Calu3 (cell line): ENCODE results near the gene TJAP1. TPM values are rescaled to one million over a fixed set of nuclear protein-coding genes. Genes with fewer than 3 reads are reported as not detected.
A peak's percentile ranks its signal among the peaks of the same experiment; 100 is the strongest.

Source experiments
- BruUV-seq: library from RNA; stranded (reverse); fragments of 400-500 nt; replicated peaks from 2 replicates; lab custom pipeline; 2021; lab: Mats Ljungman, UMichigan
- CTCF ChIA-PET: fragments of 300-600 bp; sonication (Branson Sonifier 250); formaldehyde crosslinking; loops from one replicate; lab custom pipeline; 2022; ENCODE audit warnings: antibody characterized with exemption; lab: Charles Lee
- DNase-seq: peaks from one replicate; pipeline ENCODE4 v3.0.0; 2022
- H3K27ac Mint-ChIP-seq: one replicate; pipeline ENCODE4 v1.8.0; 2022; ENCODE audit warnings: mixed read lengths; ENCODE audit not compliant: unreplicated experiment
- H3K27me3 Mint-ChIP-seq: one replicate; pipeline ENCODE4 v1.8.0; 2022; ENCODE audit warnings: mixed read lengths; ENCODE audit not compliant: unreplicated experiment
- H3K36me3 Mint-ChIP-seq: one replicate; pipeline ENCODE4 v1.8.0; 2022; ENCODE audit warnings: mild to moderate bottlenecking, moderate library complexity, mixed read lengths; ENCODE audit not compliant: insufficient read depth, unreplicated experiment
- H3K4me1 Mint-ChIP-seq: one replicate; pipeline ENCODE4 v1.8.0; 2022; ENCODE audit warnings: mild to moderate bottlenecking, low read depth, mixed read lengths; ENCODE audit not compliant: unreplicated experiment
- H3K4me3 Mint-ChIP-seq: one replicate; pipeline ENCODE4 v1.8.0; 2022; ENCODE audit warnings: mild to moderate bottlenecking, low read depth, moderate library complexity, mixed read lengths; ENCODE audit not compliant: unreplicated experiment
- H3K9me3 Mint-ChIP-seq: one replicate; pipeline ENCODE4 v1.8.0; 2022; ENCODE audit warnings: low read depth, mixed read lengths; ENCODE audit not compliant: unreplicated experiment
- CTCF ChIP-seq: fragments of 200-600 bp; IDR thresholded peaks from one replicate; pipeline ENCODE4 v1.8.0; 2022; ENCODE audit warnings: antibody characterized with exemption; ENCODE audit not compliant: unreplicated experiment
- intact Hi-C: fragments of 100-400 bp; cut with micrococcal nuclease; formaldehyde crosslinking; loops from one replicate; pipeline ENCODE4 v1.10.0; 2022; ENCODE audit not compliant: unreplicated experiment
- total RNA-seq: library from RNA; stranded (reverse); gene quantifications from 2 replicates; pipeline ENCODE4 v1.2.3, GENCODE V29; 2022

Gene TJAP1
- total RNA-seq, 1 experiment from 2014 or later = 72.3 TPM

GRCh38 chr6:43508481-43509141 lies 31.2 kb downstream of the TJAP1 start:
- DNase-seq = no peak
- H3K27me3 Mint-ChIP-seq = peaks cover 27% of the 10 kb centered on the region
- peaks cover 63% of the 10 kb centered on the region for H3K36me3 Mint-ChIP-seq
- TF ChIP-seq CTCF = no peak
- no peaks in the 10 kb centered on the region for H3K9me3 Mint-ChIP-seq
- H3K4me1 Mint-ChIP-seq = peaks cover 16% of the 10 kb centered on the region
- intact Hi-C loops = no loop called here
- CTCF ChIA-PET = interaction anchor here (0.7 to 3.4 kb wide), 5 partner anchors 8 to 122 kb away, joined by 3 to 18 read pairs (median 3); partner anchors contain the start of genes POLR1C and YIPF3
- H3K4me3 Mint-ChIP-seq = peak overlapping the region; percentile 73
- no TSS peak for BruUV-seq
- H3K27ac Mint-ChIP-seq = peak overlapping the region; percentile 86

GRCh38 chr6:43509142-43509983 lies 32.0 kb downstream of the TJAP1 start:
- Mint-ChIP-seq H3K27ac (peak overlapping the region; percentile 86), H3K36me3 (peaks cover 61% of the 10 kb centered on the region), H3K9me3 (no peaks in the 10 kb centered on the region), H3K4me3 (peak overlapping the region; percentile 73), H3K27me3 (peaks cover 27% of the 10 kb centered on the region), H3K4me1 (peaks cover 16% of the 10 kb centered on the region)
- DNase-seq = peak; percentile 24
- intact Hi-C loops = no loop called here
- BruUV-seq = no TSS peak
- no peak for TF ChIP-seq CTCF
- CTCF ChIA-PET = interaction anchor here (0.6 to 1.4 kb wide), 5 partner anchors 12 to 436 kb away, joined by 3 to 4 read pairs (median 3); partner anchors contain the start of gene ABCC10

- peaks cover 21% of the 10 kb centered on the region for H3K4me1 Mint-ChIP-seq
- H3K27me3 Mint-ChIP-seq = peaks cover 27% of the 10 kb centered on the region
- no TSS peak for BruUV-seq
- TF ChIP-seq CTCF = no peak
- peak within 1 kb of the TSS; percentile 73 for H3K4me3 Mint-ChIP-seq
- H3K9me3 Mint-ChIP-seq = no peaks in the 10 kb centered on the region
- intact Hi-C loops = no loop called here
- CTCF ChIA-PET = interaction anchor here (1.0 to 1.4 kb wide), 4 partner anchors 13 to 338 kb away, joined by 3 to 4 read pairs (median 3); partner anchors contain the start of gene ABCC10
- peak; percentile 96 for DNase-seq
- H3K36me3 Mint-ChIP-seq = peaks cover 64% of the 10 kb centered on the region
- peak within 1 kb of the TSS; percentile 86 for H3K27ac Mint-ChIP-seq
Observed at GRCh38 chr6:43509984-43510826, 32.8 kb downstream of the TJAP1 start, which contains the start of gene LRRC73. LRRC73 (minus strand) TSS chr6:43510346; CDS start chr6:43509785, 561 bp downstream.

GRCh38 chr6:43510827-43511163 lies 33.4 kb downstream of the TJAP1 start:
- Mint-ChIP-seq H3K27me3 (peaks cover 27% of the 10 kb centered on the region), H3K9me3 (no peaks in the 10 kb centered on the region), H3K4me3 (peak overlapping the region; percentile 73), H3K4me1 (peaks cover 27% of the 10 kb centered on the region), H3K27ac (peak overlapping the region; percentile 45), H3K36me3 (peaks cover 64% of the 10 kb centered on the region)
- no peak for TF ChIP-seq CTCF
- CTCF ChIA-PET = interaction anchor here (1.1 to 1.4 kb wide), 2 partner anchors 83 to 339 kb away, joined by 3 read pairs; partner anchors contain the start of gene ABCC10
- no peak for DNase-seq
- intact Hi-C loops = no loop called here
- no TSS peak for BruUV-seq
